ENCODE data around the gene USP40.

USP40 gene

GRCh38 chr2:233551491-233551890 is 15.1 kb downstream of the USP40 start:
- no peak overlapping the region for H3K27ac ChIP-seq
- H3K4me3 ChIP-seq, result no peak overlapping the region
- no peak for TF ChIP-seq CTCF (IDR thresholded peaks at IDR 0.05)
- DNase-seq (ENCODE audit: low spot score), result no peak

- TF ChIP-seq CTCF (IDR thresholded peaks at IDR 0.05), result no peak
- no peak overlapping the region for H3K4me3 ChIP-seq
- no peak for DNase-seq (ENCODE audit: low spot score)
- H3K27ac ChIP-seq, result no peak overlapping the region
Measured at GRCh38 chr2:233546774-233547173, 19.8 kb downstream of the USP40 start.

GRCh38 chr2:233546101-233546500 is 20.5 kb downstream of the USP40 start:
- TF ChIP-seq CTCF (IDR thresholded peaks at IDR 0.05), result no peak
- no peak for DNase-seq (ENCODE audit: low spot score)
- Histone ChIP-seq H3K4me3 (no peak overlapping the region), H3K27ac (no peak overlapping the region)

- no peak overlapping the region for H3K4me3 ChIP-seq
- TF ChIP-seq CTCF (IDR thresholded peaks at IDR 0.05), result no peak
- DNase-seq (ENCODE audit: low spot score), result no peak
- H3K27ac ChIP-seq, result no peak overlapping the region
Measured at GRCh38 chr2:233544200-233544610, 22.4 kb downstream of the USP40 start.

GRCh38 chr2:233542507-233542906 is 24.1 kb downstream of the USP40 start:
- H3K4me3 ChIP-seq, result no peak overlapping the region
- TF ChIP-seq CTCF (IDR thresholded peaks at IDR 0.05), result no peak
- H3K27ac ChIP-seq, result no peak overlapping the region
- DNase-seq (ENCODE audit: low spot score), result no peak

GRCh38 chr2:233538741-233539140 is 27.8 kb downstream of the USP40 start:
- Histone ChIP-seq H3K4me3 (no peak overlapping the region), H3K27ac (no peak overlapping the region)
- DNase-seq (ENCODE audit: low spot score), result no peak
- no peak for TF ChIP-seq CTCF (IDR thresholded peaks at IDR 0.05)

- no peak overlapping the region for H3K27ac ChIP-seq
- H3K4me3 ChIP-seq, result no peak overlapping the region
- TF ChIP-seq CTCF (IDR thresholded peaks at IDR 0.05), result no peak
- DNase-seq (ENCODE audit: low spot score), result no peak
Measured at GRCh38 chr2:233535271-233535670, 31.3 kb downstream of the USP40 start.

Measured in coronary artery (tissue), 2 donors.